Esophagus muscularis mucosa (tissue), 4 donors: ENCODE measurements around the gene NINJ2.

ENCODE experiments used
- EP300 ChIP-seq: sonication (generic); formaldehyde crosslinking; IDR thresholded peaks from one replicate; pipeline ENCODE4 v1.6.1; 2017; ENCODE audit warnings: antibody characterized with exemption
- POLR2A ChIP-seq: fragments of 450-650 bp; IDR thresholded peaks from one replicate; pipeline ENCODE4 v1.6.1; 2017; ENCODE audit warnings: antibody characterized with exemption, moderate library complexity, mild to moderate bottlenecking, low read depth
- TF ChIP-seq, protein P1 (sequence below), 3 experiments: fragments of 200-600 bp in 2 of 3; fragments of 450-650 bp in 1 of 3; sonication (generic) in 2 of 3; IDR thresholded peaks; one replicate each; pipeline ENCODE4 v1.5.1; 2017 to 2019; ENCODE audit warnings: antibody characterized with exemption in 3 of 3, mild to moderate bottlenecking in 2 of 3, moderate library complexity in 1 of 3

DNA sequence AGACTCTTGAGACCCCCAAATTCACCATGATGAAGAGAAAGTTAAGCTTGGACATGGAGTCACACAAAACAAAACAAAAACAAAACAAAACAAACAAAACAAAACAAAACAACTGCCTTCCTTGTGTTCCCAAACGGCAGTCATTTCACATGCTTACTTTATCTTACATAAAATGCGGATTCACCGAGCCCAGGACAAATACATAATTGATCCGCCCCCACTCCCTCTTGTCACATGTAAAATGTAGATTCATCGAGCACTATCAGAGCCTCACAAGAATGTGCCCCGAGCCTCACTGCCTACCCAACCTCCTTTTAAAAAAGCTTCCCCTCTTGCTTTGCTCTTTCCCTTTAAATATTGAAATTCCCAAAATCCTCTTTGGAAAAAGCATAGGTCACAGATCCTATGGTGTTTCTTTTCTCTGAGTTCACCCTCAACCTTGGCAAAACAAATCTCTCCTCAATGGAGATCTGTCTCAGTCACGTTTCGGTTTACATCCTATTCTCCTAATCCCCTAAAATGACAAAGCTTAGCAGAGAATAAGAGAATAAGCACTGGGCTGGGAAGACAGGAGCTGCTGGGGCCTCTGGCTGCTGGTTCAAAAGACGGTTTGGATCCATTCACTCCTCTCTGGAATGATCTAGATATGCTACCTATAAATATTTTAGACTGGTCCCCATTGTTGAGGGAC, 83.7 kb downstream of the NINJ2 start:
- TF ChIP-seq, protein P1, sequence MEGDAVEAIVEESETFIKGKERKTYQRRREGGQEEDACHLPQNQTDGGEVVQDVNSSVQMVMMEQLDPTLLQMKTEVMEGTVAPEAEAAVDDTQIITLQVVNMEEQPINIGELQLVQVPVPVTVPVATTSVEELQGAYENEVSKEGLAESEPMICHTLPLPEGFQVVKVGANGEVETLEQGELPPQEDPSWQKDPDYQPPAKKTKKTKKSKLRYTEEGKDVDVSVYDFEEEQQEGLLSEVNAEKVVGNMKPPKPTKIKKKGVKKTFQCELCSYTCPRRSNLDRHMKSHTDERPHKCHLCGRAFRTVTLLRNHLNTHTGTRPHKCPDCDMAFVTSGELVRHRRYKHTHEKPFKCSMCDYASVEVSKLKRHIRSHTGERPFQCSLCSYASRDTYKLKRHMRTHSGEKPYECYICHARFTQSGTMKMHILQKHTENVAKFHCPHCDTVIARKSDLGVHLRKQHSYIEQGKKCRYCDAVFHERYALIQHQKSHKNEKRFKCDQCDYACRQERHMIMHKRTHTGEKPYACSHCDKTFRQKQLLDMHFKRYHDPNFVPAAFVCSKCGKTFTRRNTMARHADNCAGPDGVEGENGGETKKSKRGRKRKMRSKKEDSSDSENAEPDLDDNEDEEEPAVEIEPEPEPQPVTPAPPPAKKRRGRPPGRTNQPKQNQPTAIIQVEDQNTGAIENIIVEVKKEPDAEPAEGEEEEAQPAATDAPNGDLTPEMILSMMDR (IDR thresholded peaks at IDR 0.05): no peak
- TF ChIP-seq EP300: no peak
- TF ChIP-seq POLR2A: no peak
